ENCODE data around the gene RPL36AL. TPM values are rescaled to one million over a fixed set of nuclear protein-coding genes. Genes with fewer than 3 reads are reported as not detected.

RPL36AL gene
- total and polyA plus RNA-seq, 10 of the 15 experiments (the other 5 are each of a cell fraction or from before 2014, with no cell fraction given): 222 to 1,379 (median 545) TPM

DNA sequence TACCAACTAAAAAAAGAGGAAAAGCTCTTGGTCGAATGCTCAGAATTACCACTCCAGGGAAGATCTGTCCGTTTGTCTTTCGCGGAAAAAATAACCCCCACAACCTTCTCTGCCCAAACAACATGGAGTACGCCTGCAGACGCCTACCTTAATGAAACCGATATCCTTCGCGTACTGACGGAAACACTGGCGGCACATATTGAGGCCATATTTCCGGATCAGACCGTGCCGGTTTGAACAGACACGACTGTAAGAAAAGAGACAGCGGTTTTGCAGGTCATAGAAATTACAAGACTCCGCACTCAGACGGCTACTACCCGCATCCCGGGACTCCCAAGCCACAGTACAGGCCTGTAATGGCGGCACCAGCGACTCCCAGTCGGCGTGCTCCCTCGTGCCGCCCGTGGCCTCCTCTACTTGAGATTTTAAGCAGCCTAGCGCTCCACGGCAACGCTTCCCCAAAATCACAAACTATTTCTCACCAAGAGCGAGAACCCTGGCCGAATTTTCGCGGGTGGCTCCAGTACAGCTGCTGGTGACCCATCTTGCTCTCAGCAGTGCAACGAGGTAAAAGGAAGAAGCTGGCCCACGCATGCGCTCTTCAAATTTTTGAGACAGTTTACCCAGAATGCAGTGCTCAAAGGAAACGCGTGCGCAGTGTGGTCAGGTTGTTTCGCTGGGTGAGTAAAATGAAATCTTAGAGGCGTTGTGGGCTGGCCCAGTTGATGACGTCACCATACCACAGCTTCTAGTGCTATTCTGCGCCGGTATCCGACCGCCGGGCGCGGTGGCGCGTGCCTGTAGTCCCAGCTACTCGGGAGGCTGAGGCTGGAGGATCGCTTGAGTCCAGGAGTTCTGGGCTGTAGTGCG, 34.4 kb downstream of the RPL36AL start, which contains the start of gene RPS29 (continued):
- TF ChIP-seq BCL3 (IDR thresholded peaks at IDR 0.05; ENCODE audit: borderline replicate concordance, insufficient read depth, low read depth, low read length, poor library complexity, severe bottlenecking) (no peak), ZNF274 (IDR thresholded peaks at IDR 0.05; ENCODE audit: insufficient read depth, insufficient read length) (no peak), NBN (IDR thresholded peaks at IDR 0.05) (peak; percentile 100), RELA (IDR thresholded peaks at IDR 0.05; ENCODE audit: borderline replicate concordance, partially characterized antibody) (peak; percentile 67), TBL1XR1 (IDR thresholded peaks at IDR 0.05; ENCODE audit: low read depth, low read length) (peak; percentile 49; the same call in 1 of the 2 replicates), IRF5 (IDR thresholded peaks at IDR 0.05; ENCODE audit: borderline replicate concordance) (no peak), ZZZ3 (IDR thresholded peaks at IDR 0.05; ENCODE audit: control insufficient read depth, insufficient read length, low read depth) (no peak), KLF5 (IDR thresholded peaks at IDR 0.05; ENCODE audit: partially characterized antibody) (peak; percentile 81), PML (IDR thresholded peaks at IDR 0.05; ENCODE audit: low read length) (peak; percentile 97), POLR2AphosphoS5 (IDR thresholded peaks at IDR 0.05; ENCODE audit: low read length) (peak; percentile 99), FOXK2 (IDR thresholded peaks at IDR 0.05) (peak; percentile 68), RUNX3 (IDR thresholded peaks at IDR 0.05; ENCODE audit: low read length) (peak; percentile 65), BHLHE40 (IDR thresholded peaks at IDR 0.05; ENCODE audit: borderline replicate concordance in 1 of 2, low read depth in 2 of 2, low read length in 1 of 2) (peak; percentile 84 to 95), MXI1 (IDR thresholded peaks at IDR 0.05; ENCODE audit: low read depth, low read length) (peak; percentile 35), MTA2 (IDR thresholded peaks at IDR 0.05; ENCODE audit: low read depth) (peak; percentile 63; the same call in 1 of the 2 replicates), ZBTB33 (IDR thresholded peaks at IDR 0.05) (no peak), HCFC1 (IDR thresholded peaks at IDR 0.05; ENCODE audit: low read length) (no peak; the same call in 1 of the 2 replicates), IKZF2 (IDR thresholded peaks at IDR 0.05) (peak; percentile 89 to 94; a peak in 3 of 4 replicates), SREBF2 (IDR thresholded peaks at IDR 0.05; ENCODE audit: low read length) (peak; percentile 86), SMAD5 (IDR thresholded peaks at IDR 0.05; ENCODE audit: low read depth) (peak; percentile 97)
- TF ChIP-seq, protein P1, sequence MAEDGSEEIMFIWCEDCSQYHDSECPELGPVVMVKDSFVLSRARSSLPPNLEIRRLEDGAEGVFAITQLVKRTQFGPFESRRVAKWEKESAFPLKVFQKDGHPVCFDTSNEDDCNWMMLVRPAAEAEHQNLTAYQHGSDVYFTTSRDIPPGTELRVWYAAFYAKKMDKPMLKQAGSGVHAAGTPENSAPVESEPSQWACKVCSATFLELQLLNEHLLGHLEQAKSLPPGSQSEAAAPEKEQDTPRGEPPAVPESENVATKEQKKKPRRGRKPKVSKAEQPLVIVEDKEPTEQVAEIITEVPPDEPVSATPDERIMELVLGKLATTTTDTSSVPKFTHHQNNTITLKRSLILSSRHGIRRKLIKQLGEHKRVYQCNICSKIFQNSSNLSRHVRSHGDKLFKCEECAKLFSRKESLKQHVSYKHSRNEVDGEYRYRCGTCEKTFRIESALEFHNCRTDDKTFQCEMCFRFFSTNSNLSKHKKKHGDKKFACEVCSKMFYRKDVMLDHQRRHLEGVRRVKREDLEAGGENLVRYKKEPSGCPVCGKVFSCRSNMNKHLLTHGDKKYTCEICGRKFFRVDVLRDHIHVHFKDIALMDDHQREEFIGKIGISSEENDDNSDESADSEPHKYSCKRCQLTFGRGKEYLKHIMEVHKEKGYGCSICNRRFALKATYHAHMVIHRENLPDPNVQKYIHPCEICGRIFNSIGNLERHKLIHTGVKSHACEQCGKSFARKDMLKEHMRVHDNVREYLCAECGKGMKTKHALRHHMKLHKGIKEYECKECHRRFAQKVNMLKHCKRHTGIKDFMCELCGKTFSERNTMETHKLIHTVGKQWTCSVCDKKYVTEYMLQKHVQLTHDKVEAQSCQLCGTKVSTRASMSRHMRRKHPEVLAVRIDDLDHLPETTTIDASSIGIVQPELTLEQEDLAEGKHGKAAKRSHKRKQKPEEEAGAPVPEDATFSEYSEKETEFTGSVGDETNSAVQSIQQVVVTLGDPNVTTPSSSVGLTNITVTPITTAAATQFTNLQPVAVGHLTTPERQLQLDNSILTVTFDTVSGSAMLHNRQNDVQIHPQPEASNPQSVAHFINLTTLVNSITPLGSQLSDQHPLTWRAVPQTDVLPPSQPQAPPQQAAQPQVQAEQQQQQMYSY (CRISPR knock-in tag; IDR thresholded peaks at IDR 0.05): peak; percentile 83
